ENCODE results near the gene ITGAV.

DNA sequence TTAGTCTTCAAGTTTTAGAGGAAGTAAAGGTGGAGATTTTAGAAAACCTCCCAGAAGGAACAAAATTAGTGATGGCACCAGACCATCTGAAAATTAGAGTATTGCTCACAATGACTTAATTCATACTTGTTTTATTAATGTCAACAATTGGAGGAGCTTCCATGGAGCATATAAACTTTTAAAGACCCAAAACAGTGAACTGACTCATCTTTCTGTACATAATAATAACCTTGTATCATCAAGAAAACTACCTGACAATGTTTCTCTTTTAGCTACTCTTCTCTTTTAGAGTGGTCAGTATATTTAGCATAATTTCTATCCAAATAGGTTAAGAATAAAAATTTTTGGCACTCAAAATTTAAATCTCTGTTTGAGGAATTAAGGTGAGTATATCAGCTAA, 7.2 kb upstream of the ITGAV start:
- TF ChIP-seq, protein P1, sequence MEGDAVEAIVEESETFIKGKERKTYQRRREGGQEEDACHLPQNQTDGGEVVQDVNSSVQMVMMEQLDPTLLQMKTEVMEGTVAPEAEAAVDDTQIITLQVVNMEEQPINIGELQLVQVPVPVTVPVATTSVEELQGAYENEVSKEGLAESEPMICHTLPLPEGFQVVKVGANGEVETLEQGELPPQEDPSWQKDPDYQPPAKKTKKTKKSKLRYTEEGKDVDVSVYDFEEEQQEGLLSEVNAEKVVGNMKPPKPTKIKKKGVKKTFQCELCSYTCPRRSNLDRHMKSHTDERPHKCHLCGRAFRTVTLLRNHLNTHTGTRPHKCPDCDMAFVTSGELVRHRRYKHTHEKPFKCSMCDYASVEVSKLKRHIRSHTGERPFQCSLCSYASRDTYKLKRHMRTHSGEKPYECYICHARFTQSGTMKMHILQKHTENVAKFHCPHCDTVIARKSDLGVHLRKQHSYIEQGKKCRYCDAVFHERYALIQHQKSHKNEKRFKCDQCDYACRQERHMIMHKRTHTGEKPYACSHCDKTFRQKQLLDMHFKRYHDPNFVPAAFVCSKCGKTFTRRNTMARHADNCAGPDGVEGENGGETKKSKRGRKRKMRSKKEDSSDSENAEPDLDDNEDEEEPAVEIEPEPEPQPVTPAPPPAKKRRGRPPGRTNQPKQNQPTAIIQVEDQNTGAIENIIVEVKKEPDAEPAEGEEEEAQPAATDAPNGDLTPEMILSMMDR (IDR thresholded peaks at IDR 0.05): no peak
- TF ChIP-seq POLR2A (IDR thresholded peaks at IDR 0.05): no peak
- no peak for TF ChIP-seq EP300 (IDR thresholded peaks at IDR 0.05)
